B cell (primary cell): Measurements from ENCODE around the gene GNAI2. TPM values are rescaled to one million over a fixed set of nuclear protein-coding genes. Genes with fewer than 3 reads are reported as not detected.

Source experiments
- ATAC-seq: fragments of 200-7000 bp; cut with Tn5 transposase; one replicate; pipeline ENCODE4 v1.10.0; 2021; ENCODE audit warnings: low read depth, mild to moderate bottlenecking, moderate number of reproducible peaks, moderate library complexity
- CTCF ChIA-PET: fragments of 350-600 bp; sonication (Branson Sonifier 250); formaldehyde crosslinking; loops from one replicate; lab custom pipeline; 2021; ENCODE audit warnings: antibody characterized with exemption, inconsistent platforms; lab: Charles Lee
- POLR2A ChIA-PET: fragments of 350-600 bp; sonication (Branson Sonifier 250); formaldehyde crosslinking; loops from one replicate; lab custom pipeline; 2021; ENCODE audit warnings: antibody characterized with exemption; lab: Charles Lee
- DNase-seq: peaks from one replicate; pipeline ENCODE4 v3.0.0; 2013
- H2AFZ ChIP-seq: 2 replicates; pipeline ENCODE4 v1.6.1; 2012; ENCODE audit warnings: mild to moderate bottlenecking, low read depth, low read length; ENCODE audit not compliant: insufficient read depth, poor library complexity, severe bottlenecking
- H3K27ac ChIP-seq, 2 donors: 1 replicate in 1 of 2; 2 replicates in 1 of 2; pipeline ENCODE4 v1.5.1; 2012 to 2013; ENCODE audit warnings: low read length in 2 of 2, mild to moderate bottlenecking in 2 of 2, moderate library complexity in 1 of 2
- H3K27me3 ChIP-seq, 4 experiments: fragments of 200-600 bp in 1 of 4; sonication (generic) in 1 of 4; replicated peaks in 1 of 4; 1 replicate in 2 of 4; 2 replicates in 2 of 4; pipeline versions ENCODE4 v1.6.1 to v1.7.0; 2013 to 2016; ENCODE audit warnings: low read length in 3 of 4, mild to moderate bottlenecking in 2 of 4, mixed read lengths in 1 of 4, moderate library complexity in 1 of 4; ENCODE audit not compliant: insufficient read depth in 4 of 4, control insufficient read depth in 3 of 4; ENCODE audit errors: control extremely low read depth in 1 of 4
- H3K36me3 ChIP-seq, 2 experiments: replicated peaks in 1 of 2; 1 replicate in 1 of 2; 2 replicates in 1 of 2; pipeline versions ENCODE4 v1.6.1 to v1.7.1; 2013; ENCODE audit warnings: low read length in 1 of 2; ENCODE audit not compliant: insufficient read depth in 2 of 2, control insufficient read depth in 1 of 2; ENCODE audit errors: control extremely low read depth in 1 of 2, extremely low read depth in 1 of 2
- H3K4me1 ChIP-seq, 2 donors: fragments of 200-600 bp in 1 of 2; sonication (generic) in 1 of 2; 1 replicate in 1 of 2; 2 replicates in 1 of 2; pipeline versions ENCODE4 v1.5.1 to v1.6.1; 2013 to 2017; ENCODE audit warnings: low read length in 2 of 2; ENCODE audit not compliant: control insufficient read depth in 2 of 2, insufficient read depth in 2 of 2
- H3K4me2 ChIP-seq: replicated peaks from 2 replicates; pipeline ENCODE3; 2012; ENCODE audit warnings: mild to moderate bottlenecking, low read depth, low read length; ENCODE audit not compliant: poor library complexity, severe bottlenecking
- H3K4me3 ChIP-seq, 5 experiments: fragments of 200-600 bp in 1 of 5; sonication (generic) in 1 of 5; 1 replicate in 3 of 5; 2 replicates in 2 of 5; pipeline versions ENCODE4 v1.5.1 to v1.7.0; 2011 to 2016; ENCODE audit warnings: low read length in 4 of 5, mild to moderate bottlenecking in 4 of 5, low read depth in 2 of 5, control low read depth in 1 of 5, moderate library complexity in 1 of 5; ENCODE audit not compliant: insufficient read depth in 1 of 5; ENCODE audit errors: control extremely low read depth in 1 of 5, extremely low read depth in 1 of 5
- H3K79me2 ChIP-seq: fragments of 200-600 bp; sonication (generic); one replicate; pipeline ENCODE4 v1.6.0; 2016; ENCODE audit warnings: low read length; ENCODE audit not compliant: control insufficient read depth, insufficient read depth
- H3K9ac ChIP-seq: fragments of 200-600 bp; sonication (generic); 2 replicates; pipeline ENCODE4 v1.6.1; 2017; ENCODE audit warnings: mild to moderate bottlenecking, low read length, moderate library complexity
- H3K9me3 ChIP-seq, 3 donors: one replicate each; pipeline versions ENCODE4 v1.6.1 to v1.7.1; 2013; ENCODE audit warnings: low read length in 2 of 3; ENCODE audit not compliant: control insufficient read depth in 2 of 3, insufficient read depth in 1 of 3; ENCODE audit errors: control extremely low read depth in 1 of 3
- H4K20me1 ChIP-seq: 2 replicates; pipeline ENCODE4 v1.6.0; 2012; ENCODE audit warnings: mild to moderate bottlenecking, low read length; ENCODE audit not compliant: insufficient read depth, control insufficient read depth, poor library complexity, severe bottlenecking
- H3K27ac Mint-ChIP-seq: one replicate; pipeline ENCODE4 v1.8.0; 2021; ENCODE audit warnings: mixed read lengths
- H3K27me3 Mint-ChIP-seq: one replicate; pipeline ENCODE4 v1.8.0; 2021; ENCODE audit warnings: mixed read lengths
- H3K4me1 Mint-ChIP-seq: one replicate; pipeline ENCODE4 v1.8.0; 2021; ENCODE audit warnings: mixed read lengths
- H3K4me3 Mint-ChIP-seq: one replicate; pipeline ENCODE4 v1.8.0; 2021; ENCODE audit warnings: mixed read lengths
- H3K9me3 Mint-ChIP-seq: one replicate; pipeline ENCODE4 v1.8.0; 2022; ENCODE audit warnings: mixed read lengths; ENCODE audit not compliant: insufficient read depth
- EZH2 ChIP-seq: IDR thresholded peaks from 2 replicates; pipeline ENCODE4 v1.6.1; 2012; ENCODE audit warnings: borderline replicate concordance, low read depth, mild to moderate bottlenecking, moderate library complexity, low read length; ENCODE audit not compliant: insufficient read depth, poor library complexity, severe bottlenecking
- WGBS: methylation state at CpG from one replicate; pipeline ENCODE4 v1.1.5; 2013; ENCODE audit warnings: missing lambda C conversion rate; ENCODE audit not compliant: insufficient coverage; 5-methylcytosine and 5-hydroxymethylcytosine counted together
- intact Hi-C: fragments of 100-400 bp; cut with micrococcal nuclease; formaldehyde crosslinking; loops from one replicate; pipeline ENCODE4 v1.10.0; 2022
- polyA plus RNA-seq: library from polyadenylated mRNA; depleted of rRNA; stranded (reverse); fragments of >200 nt; gene quantifications from 2 replicates; pipeline ENCODE4 v1.2.3, GENCODE V29; 2012
- total RNA-seq, 2 donors: library from RNA; stranded (reverse); fragments of 120-200 nt in 1 of 2; gene quantifications; 1 replicate in 1 of 2; 2 replicates in 1 of 2; pipeline versions ENCODE4 v1.2.3 to v1.2.4, GENCODE V29; 2013 to 2022
- TF ChIP-seq, protein P1 (sequence below): fragments of 200-600 bp; IDR thresholded peaks from one replicate; pipeline ENCODE4 v1.8.0; 2022; ENCODE audit warnings: antibody characterized with exemption, mild to moderate bottlenecking

GNAI2 gene
- total and polyA plus RNA-seq, 2 donors (not counting 1 experiment from before 2014, with no cell fraction given): 302 to 491 TPM

DNA sequence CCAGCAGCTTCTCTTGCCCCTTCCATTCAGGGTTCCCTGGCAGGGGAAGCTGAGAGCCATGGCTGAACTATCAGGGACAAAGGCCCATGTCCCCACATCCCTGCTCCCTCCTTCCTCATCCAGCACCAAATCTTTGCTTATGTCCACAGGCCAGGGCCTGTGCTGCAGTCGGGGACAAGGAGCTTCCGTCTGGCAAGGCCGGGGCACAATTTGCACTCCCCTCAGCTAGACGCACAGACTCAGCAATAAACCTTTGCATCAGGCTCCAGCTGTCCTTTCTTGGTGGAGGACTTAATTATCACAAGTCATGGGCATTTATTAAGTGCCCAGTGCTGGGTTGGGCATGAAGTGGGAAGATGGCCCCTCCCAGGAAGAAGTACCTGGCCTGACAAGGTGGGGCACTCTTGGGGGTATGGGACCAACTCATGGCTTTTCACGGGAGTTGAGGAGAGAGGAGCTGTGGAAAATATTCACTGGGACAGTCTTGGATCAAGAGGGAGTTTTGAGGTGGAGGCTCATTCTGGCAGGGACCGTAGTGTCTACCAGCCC is 39.7 kb upstream of the GNAI2 start:
- Histone ChIP-seq H3K4me2 (no peak overlapping the region), H3K79me2 (no peaks in the 10 kb centered on the region)
- POLR2A ChIA-PET: no interaction called here

More for the DNA sequence above, 39.7 kb upstream of the GNAI2 start:
- peaks cover 0 to 54% (median 11%) of the 10 kb centered on the region in 4 experiments for H3K27me3 ChIP-seq
- intact Hi-C loops: no loop called here
- H3K4me1 Mint-ChIP-seq: peaks cover 11% of the 10 kb centered on the region
- H3K27me3 Mint-ChIP-seq: peaks cover 30% of the 10 kb centered on the region
- TF ChIP-seq EZH2: no peak
- TF ChIP-seq, protein P1, sequence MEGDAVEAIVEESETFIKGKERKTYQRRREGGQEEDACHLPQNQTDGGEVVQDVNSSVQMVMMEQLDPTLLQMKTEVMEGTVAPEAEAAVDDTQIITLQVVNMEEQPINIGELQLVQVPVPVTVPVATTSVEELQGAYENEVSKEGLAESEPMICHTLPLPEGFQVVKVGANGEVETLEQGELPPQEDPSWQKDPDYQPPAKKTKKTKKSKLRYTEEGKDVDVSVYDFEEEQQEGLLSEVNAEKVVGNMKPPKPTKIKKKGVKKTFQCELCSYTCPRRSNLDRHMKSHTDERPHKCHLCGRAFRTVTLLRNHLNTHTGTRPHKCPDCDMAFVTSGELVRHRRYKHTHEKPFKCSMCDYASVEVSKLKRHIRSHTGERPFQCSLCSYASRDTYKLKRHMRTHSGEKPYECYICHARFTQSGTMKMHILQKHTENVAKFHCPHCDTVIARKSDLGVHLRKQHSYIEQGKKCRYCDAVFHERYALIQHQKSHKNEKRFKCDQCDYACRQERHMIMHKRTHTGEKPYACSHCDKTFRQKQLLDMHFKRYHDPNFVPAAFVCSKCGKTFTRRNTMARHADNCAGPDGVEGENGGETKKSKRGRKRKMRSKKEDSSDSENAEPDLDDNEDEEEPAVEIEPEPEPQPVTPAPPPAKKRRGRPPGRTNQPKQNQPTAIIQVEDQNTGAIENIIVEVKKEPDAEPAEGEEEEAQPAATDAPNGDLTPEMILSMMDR: no peak
- H3K27ac ChIP-seq: no peak overlapping the region
- ATAC-seq: no peak
- H3K4me1 ChIP-seq: peaks cover 17 to 23% of the 10 kb centered on the region in 2 donors
- H3K4me3 Mint-ChIP-seq: no peak overlapping the region
- 89% methylated on average over 6 of the region's 6 CpGs for WGBS
- no peak overlapping the region for H3K27ac Mint-ChIP-seq
- no peaks in the 10 kb centered on the region for H3K36me3 ChIP-seq
- H3K9me3 Mint-ChIP-seq: no peaks in the 10 kb centered on the region
- no peak overlapping the region for H3K9ac ChIP-seq
- no peak for DNase-seq
- H4K20me1 ChIP-seq: no peaks in the 10 kb centered on the region
- no peak overlapping the region for H2AFZ ChIP-seq
- CTCF ChIA-PET: interaction anchor here (0.7 to 7.1 kb wide), 7 partner anchors 9 to 78 kb away, joined by 3 to 214 read pairs (median 27); partner anchors contain the start of genes SEMA3B and SLC38A3
- H3K9me3 ChIP-seq: peaks cover 0 to 13% (median 0%) of the 10 kb centered on the region in 3 donors
- no peak overlapping the region for H3K4me3 ChIP-seq
